ENCODE data around the gene RNF167.

RNF167 gene

DNA sequence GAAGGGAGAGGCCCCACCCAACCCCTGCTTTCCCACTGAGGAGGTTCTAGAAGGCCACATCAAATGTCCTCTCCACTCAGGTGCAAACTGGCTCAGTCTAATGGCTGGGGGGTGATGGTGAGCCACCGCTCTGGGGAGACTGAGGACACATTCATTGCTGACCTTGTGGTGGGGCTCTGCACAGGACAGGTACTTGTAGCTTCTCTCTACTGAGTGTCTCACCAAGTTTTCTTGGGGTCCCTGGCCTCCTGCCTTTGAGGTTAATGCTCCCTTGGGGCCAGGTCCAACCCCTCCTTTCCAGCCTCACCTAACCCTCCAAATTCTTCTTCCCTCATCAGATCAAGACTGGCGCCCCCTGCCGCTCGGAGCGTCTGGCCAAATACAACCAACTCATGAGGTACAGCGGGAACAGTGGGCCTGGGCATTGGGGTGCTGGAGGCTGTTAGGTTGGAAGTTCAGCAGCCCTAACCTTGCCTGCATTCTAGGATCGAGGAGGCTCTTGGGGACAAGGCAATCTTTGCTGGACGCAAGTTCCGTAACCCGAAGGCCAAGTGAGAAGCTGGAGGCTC lies 16.5 kb downstream of the RNF167 start:
- H3K4me3 ChIP-seq (ENCODE audit: low read depth, low read length) = no peak overlapping the region
- H2AFZ ChIP-seq (ENCODE audit: low read length, unreplicated experiment) = no peak overlapping the region
- H3K36me3 ChIP-seq (ENCODE audit: insufficient read depth, low read length) = 0 out of 2 replicates have a peak, but pooled peaks cover 4% of the 10 kb centered on the region
- H3K27ac ChIP-seq (ENCODE audit: low read depth, low read length) = no peak overlapping the region
- no peaks in the 10 kb centered on the region for H3K79me2 ChIP-seq (ENCODE audit: control insufficient read depth, insufficient read depth, low read length, unreplicated experiment)
- H3K4me1 ChIP-seq (ENCODE audit: control insufficient read depth, insufficient read depth, low read length, unreplicated experiment) = peaks cover 16% of the 10 kb centered on the region
- no peaks in the 10 kb centered on the region for H3K27me3 ChIP-seq (ENCODE audit: insufficient read depth, low read length)

DNA sequence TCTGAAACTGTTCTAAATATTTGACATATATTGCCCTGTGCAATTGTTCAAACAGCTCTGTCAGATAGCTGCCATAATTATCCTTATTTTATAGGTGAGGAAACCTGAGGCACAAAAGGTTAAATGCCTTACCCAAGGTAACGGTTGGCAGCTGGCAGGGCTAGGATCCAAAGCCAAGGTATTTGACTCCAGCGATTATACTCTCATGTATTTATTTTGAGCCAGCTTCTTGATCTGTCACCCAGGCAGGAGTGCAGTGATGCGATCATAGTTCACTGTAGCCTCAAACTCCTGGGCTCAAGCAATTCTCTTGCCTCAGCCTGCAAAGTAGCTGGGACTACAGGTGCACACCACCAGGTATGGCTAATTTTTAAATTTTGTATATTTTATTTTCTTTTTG lies 18.0 kb downstream of the RNF167 start:
- H2AFZ ChIP-seq (ENCODE audit: low read length, unreplicated experiment) = no peak overlapping the region
- H3K4me3 ChIP-seq (ENCODE audit: low read depth, low read length) = no peak overlapping the region
- H3K4me1 ChIP-seq (ENCODE audit: control insufficient read depth, insufficient read depth, low read length, unreplicated experiment) = peaks cover 12% of the 10 kb centered on the region
- no peaks in the 10 kb centered on the region for H3K27me3 ChIP-seq (ENCODE audit: insufficient read depth, low read length)
- H3K79me2 ChIP-seq (ENCODE audit: control insufficient read depth, insufficient read depth, low read length, unreplicated experiment) = no peaks in the 10 kb centered on the region
- H3K27ac ChIP-seq (ENCODE audit: low read depth, low read length) = no peak overlapping the region
- 0 out of 2 replicates have a peak, but pooled peaks cover 4% of the 10 kb centered on the region for H3K36me3 ChIP-seq (ENCODE audit: insufficient read depth, low read length)

DNA sequence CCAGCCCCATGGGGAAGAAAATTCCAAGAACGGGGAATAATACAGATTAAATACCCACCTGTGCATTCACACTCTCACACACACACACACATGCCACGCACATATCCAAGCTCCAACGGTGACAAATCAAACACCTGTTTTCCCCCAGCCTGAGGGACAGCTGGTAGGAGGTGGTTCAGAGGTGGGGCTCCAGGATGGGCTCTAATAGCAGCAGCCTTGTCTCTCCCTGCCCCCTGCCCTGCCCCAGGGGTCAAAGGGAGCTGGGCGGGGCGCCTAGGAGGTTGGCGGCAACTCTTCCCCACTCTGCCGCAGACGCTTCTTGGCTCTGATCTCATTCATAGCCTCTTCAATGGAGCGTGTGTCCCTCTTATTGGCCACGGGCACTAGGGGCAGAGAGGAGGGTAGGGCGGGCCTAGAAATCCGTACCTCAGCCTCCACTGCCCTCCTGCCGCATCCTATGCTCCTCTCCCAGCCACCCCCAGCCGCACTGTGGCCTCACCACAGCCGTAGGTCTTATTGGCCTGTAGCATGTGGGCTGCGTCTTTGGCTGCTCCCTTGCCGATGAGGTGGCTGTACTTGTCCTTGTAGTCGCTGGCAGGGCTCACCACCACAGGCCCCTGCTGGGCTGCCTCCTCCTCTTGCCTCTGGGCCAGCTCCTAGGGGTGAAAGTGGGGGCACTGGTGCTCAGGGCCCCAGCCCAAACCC lies 19.3 kb downstream of the RNF167 start:
- no peaks in the 10 kb centered on the region for H3K27me3 ChIP-seq (ENCODE audit: insufficient read depth, low read length)
- no peak overlapping the region for H3K4me3 ChIP-seq (ENCODE audit: low read depth, low read length)
- H3K36me3 ChIP-seq (ENCODE audit: insufficient read depth, low read length) = 0 out of 2 replicates have a peak, but pooled peaks cover 4% of the 10 kb centered on the region
- no peak overlapping the region for H3K27ac ChIP-seq (ENCODE audit: low read depth, low read length)
- no peak overlapping the region for H2AFZ ChIP-seq (ENCODE audit: low read length, unreplicated experiment)
- no peaks in the 10 kb centered on the region for H3K79me2 ChIP-seq (ENCODE audit: control insufficient read depth, insufficient read depth, low read length, unreplicated experiment)
- no peaks in the 10 kb centered on the region for H3K4me1 ChIP-seq (ENCODE audit: control insufficient read depth, insufficient read depth, low read length, unreplicated experiment)

DNA sequence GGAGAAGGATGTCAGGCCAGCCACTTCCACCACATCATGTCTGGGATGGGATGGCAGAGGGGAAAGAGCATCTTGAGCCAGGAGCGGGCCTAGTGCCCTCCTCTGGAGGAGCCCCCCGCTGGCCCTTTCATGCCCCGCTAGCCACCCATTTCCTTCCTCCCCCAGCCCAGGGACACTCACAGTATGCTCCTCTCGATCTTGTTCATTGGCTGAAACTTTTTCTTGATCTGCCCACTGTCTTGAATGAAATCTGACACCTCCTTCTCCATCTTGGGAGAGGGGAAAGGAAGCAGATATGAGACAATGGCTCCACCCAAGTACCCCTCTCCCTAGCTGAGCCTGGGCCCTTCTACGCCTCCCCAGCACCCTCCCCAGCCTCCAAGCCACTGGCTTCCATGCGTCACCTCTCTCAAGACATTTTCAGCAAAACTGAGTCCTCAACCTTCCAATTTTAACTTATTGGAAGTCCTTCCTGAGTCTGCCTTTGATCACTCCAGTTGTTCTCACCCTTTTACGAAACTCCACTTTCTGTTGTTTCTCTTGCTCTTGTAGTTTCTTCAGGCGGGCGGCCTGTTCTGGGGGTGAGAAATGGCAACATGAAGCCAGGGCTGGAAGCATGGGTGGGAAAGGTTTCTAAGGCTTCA lies 20.3 kb downstream of the RNF167 start:
- no peak overlapping the region for H2AFZ ChIP-seq (ENCODE audit: low read length, unreplicated experiment)
- peaks cover 4% of the 10 kb centered on the region for H3K79me2 ChIP-seq (ENCODE audit: control insufficient read depth, insufficient read depth, low read length, unreplicated experiment)
- H3K4me1 ChIP-seq (ENCODE audit: control insufficient read depth, insufficient read depth, low read length, unreplicated experiment) = no peaks in the 10 kb centered on the region
- no peak overlapping the region for H3K27ac ChIP-seq (ENCODE audit: low read depth, low read length)
- no peak overlapping the region for H3K4me3 ChIP-seq (ENCODE audit: low read depth, low read length)
- H3K27me3 ChIP-seq (ENCODE audit: insufficient read depth, low read length) = no peaks in the 10 kb centered on the region
- H3K36me3 ChIP-seq (ENCODE audit: insufficient read depth, low read length) = peaks cover 7% of the 10 kb centered on the region; the same call in 1 of the 2 replicates

DNA sequence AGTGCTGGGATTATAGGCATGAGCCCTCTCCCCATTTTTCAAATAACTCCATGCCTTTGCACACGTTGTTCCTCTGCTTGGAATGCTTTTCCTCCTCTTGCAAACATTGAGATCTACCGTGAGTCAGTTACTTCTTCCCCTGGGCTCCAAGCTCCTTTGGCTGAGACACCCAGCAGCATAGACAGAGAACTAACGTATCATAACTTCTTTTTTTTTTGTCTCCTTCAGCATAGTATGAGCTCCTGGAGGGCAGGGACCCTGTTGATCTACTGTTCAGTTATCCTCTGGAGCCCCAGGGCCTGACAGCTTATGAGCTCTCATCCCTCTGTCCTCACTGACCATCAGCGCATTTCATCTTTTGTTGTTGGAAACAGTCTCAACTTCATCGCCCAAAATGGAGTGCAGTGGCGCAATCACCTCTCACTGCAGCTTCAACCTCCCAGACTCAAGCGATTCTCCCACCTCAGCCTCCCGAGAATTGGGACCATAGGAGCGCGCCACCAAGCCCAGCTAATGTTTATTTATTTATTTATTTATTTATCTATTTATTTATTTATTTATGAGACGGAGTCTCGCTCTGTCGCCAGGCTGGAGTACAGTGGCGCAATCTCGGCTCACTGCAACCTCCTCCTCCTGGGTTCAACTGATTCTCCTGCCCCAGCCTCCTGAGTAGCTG lies 25.4 kb downstream of the RNF167 start:
- no peak overlapping the region for H3K4me3 ChIP-seq (ENCODE audit: low read depth, low read length)
- H3K4me1 ChIP-seq (ENCODE audit: control insufficient read depth, insufficient read depth, low read length, unreplicated experiment) = peaks cover 14% of the 10 kb centered on the region
- peaks cover 29% of the 10 kb centered on the region for H3K79me2 ChIP-seq (ENCODE audit: control insufficient read depth, insufficient read depth, low read length, unreplicated experiment)
- H2AFZ ChIP-seq (ENCODE audit: low read length, unreplicated experiment) = no peak overlapping the region
- H3K27me3 ChIP-seq (ENCODE audit: insufficient read depth, low read length) = no peaks in the 10 kb centered on the region
- peak overlapping the region; percentile 97; the same call in 1 of the 2 replicates for H3K27ac ChIP-seq (ENCODE audit: low read depth, low read length)
- peaks cover 13% of the 10 kb centered on the region for H3K36me3 ChIP-seq (ENCODE audit: insufficient read depth, low read length)

DNA sequence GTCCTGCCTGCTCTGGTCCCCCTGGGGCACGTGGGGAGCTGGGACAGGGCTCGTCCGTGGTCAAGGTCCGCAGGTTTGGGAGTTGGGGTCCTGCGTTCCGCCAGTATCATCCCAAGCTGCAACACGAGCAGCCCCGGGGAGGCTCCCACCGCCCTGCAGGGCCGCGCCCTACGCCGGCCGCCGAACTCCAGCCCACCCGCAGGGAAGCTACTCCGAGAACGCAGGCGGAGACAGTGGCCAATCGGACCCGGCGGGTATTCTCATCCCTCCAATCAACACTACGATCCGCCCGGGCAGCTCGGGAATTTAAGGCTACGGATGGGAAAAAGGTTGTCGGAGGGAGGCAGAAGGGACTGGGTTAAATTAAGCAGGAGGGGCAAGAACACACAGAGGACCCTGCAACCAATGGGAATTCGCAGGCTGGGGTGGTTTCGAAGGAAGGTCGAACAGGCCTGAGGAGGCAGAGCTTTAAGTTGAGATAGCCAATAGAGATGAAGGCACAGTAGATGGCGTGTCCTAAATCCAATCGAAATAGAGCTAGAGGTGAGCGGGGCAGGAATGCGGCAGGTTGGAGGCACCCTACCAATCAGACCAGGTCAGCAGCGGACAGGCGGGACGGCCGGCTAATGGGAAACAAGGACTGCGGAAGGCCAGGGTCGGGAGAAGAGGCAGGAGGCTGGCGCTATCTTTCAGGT lies 26.9 kb downstream of the RNF167 start:
- Histone ChIP-seq H3K27ac (ENCODE audit: low read depth, low read length) (peak overlapping the region; percentile 97), H3K27me3 (ENCODE audit: insufficient read depth, low read length) (no peaks in the 10 kb centered on the region), H3K79me2 (ENCODE audit: control insufficient read depth, insufficient read depth, low read length, unreplicated experiment) (peaks cover 31% of the 10 kb centered on the region), H3K36me3 (ENCODE audit: insufficient read depth, low read length) (peaks cover 17% of the 10 kb centered on the region), H3K4me3 (ENCODE audit: low read depth, low read length) (peak overlapping the region; percentile 89), H3K4me1 (ENCODE audit: control insufficient read depth, insufficient read depth, low read length, unreplicated experiment) (peaks cover 22% of the 10 kb centered on the region), H2AFZ (ENCODE audit: low read length, unreplicated experiment) (no peak overlapping the region)

DNA sequence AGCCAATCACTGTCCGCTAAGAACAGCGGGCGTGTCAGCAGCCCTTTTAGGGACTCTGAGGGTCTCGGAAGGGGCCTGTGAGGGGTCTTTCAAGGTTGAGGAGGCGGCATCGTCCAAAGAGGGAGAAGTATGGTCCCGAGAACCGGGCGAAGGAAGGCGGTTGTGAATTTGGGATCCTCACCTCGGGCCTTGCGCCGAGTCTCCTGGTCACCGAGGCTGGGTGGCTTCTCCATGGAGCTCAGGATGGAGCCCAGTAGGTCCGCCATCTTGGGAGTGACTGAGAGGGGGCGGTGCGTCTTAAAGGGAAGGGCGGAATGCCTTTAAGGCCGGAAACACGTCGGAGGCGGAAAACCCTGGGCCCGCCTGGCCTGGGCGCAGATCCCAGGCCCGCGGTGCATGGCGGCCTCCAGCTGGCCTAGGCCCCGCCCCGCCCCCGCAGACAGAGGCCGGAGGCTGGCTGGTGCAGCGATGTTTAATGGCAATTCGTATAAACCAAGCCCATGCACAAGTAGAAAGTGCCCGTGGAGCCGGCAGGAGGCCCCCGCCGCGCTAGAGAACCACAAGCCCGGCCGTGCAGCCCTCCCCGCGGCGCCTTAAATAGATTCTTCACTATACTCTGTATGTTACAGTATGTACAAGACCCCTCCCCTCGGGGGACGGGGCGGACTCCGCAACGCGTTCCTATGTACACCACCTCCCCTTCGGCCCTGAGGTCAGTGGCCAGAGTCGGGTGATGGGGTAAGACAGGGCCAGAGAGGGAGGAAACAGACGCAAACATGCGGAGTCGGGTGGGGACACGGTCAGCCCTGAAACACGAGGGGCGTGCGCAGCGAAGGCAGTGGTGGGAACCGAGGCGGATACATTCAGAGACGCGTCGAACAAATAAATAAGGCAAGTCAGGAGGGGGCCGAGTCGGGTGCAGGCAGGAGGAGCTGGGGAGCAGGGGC lies 27.7 kb downstream of the RNF167 start, which contains the start of gene SPAG7:
Gene SPAG7 (minus strand): TSS at position 279 of the 947 bp plus-strand sequence. CDS start 13 bp downstream, at position 266.
- peak within 1 kb of the TSS; percentile 97 for H3K27ac ChIP-seq (ENCODE audit: low read depth, low read length)
- H2AFZ ChIP-seq (ENCODE audit: low read length, unreplicated experiment) = no peak within 1 kb of the TSS
- H3K4me3 ChIP-seq (ENCODE audit: low read depth, low read length) = peak within 1 kb of the TSS; percentile 89
- peaks cover 22% of the 10 kb centered on the region for H3K4me1 ChIP-seq (ENCODE audit: control insufficient read depth, insufficient read depth, low read length, unreplicated experiment)
- H3K36me3 ChIP-seq (ENCODE audit: insufficient read depth, low read length) = peaks cover 17% of the 10 kb centered on the region
- no peaks in the 10 kb centered on the region for H3K27me3 ChIP-seq (ENCODE audit: insufficient read depth, low read length)
- H3K79me2 ChIP-seq (ENCODE audit: control insufficient read depth, insufficient read depth, low read length, unreplicated experiment) = peaks cover 31% of the 10 kb centered on the region

DNA sequence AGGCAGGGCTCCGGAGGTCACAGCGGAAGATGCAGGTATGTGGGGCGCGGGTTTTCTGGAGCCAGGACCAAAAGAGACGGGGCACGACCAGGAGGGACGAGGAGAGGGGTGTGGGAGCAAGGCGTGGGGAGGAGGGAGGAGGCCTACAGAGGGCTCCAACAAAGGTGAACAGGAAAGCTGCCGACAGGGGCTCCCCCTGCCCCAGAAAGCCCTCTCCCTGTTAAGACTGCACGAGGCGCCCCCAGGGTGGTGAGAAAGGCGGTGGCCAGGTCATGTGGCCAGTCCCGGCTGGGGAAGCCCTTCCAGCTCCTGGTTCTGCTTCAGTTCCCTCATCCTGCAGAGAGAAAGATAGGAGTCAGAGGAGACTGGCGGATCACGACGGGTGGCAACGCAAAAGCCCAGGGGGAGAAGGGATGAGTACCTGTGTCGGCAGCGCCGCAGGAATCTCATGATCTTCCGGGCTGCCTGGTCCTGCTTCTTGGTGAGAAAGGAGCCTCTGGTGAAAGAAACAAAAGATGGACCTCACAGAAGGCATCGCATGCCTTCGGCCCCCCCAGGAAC lies 28.5 kb downstream of the RNF167 start:
- peak overlapping the region; percentile 97 for H3K27ac ChIP-seq (ENCODE audit: low read depth, low read length)

DNA sequence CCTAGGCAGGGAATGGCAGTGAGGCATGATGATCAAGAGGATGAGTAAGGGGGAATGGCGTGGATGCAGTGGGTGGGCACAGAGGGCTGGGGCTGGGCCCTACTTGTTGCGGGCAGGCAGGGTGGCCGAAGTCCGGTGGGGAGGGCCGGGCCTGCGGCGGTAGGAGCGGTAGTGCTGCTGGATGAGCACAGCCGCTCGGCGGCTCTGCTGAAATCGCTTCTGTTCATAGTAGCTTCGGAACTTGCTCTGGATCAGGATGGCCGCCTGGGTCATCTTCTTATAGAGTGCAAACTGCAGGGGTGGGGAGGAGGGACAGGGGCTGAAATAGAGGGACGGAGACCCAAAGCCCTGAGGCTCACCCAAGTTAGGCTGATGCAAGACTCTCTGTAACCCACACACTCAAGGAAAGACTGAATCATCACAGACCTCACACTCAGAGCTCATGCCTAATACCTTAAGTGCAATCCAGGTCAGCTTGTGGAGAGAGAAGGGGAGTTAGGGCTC lies 29.0 kb downstream of the RNF167 start:
- Histone ChIP-seq H3K4me3 (ENCODE audit: low read depth, low read length) (peak overlapping the region; percentile 89), H3K4me1 (ENCODE audit: control insufficient read depth, insufficient read depth, low read length, unreplicated experiment) (peaks cover 22% of the 10 kb centered on the region), H3K79me2 (ENCODE audit: control insufficient read depth, insufficient read depth, low read length, unreplicated experiment) (peaks cover 31% of the 10 kb centered on the region), H2AFZ (ENCODE audit: low read length, unreplicated experiment) (no peak overlapping the region), H3K27ac (ENCODE audit: low read depth, low read length) (peak overlapping the region; percentile 97), H3K27me3 (ENCODE audit: insufficient read depth, low read length) (no peaks in the 10 kb centered on the region), H3K36me3 (ENCODE audit: insufficient read depth, low read length) (peaks cover 17% of the 10 kb centered on the region)

More for the DNA sequence above, 28.5 kb downstream of the RNF167 start:
- Histone ChIP-seq H3K4me3 (ENCODE audit: low read depth, low read length) (peak overlapping the region; percentile 89), H2AFZ (ENCODE audit: low read length, unreplicated experiment) (no peak overlapping the region), H3K79me2 (ENCODE audit: control insufficient read depth, insufficient read depth, low read length, unreplicated experiment) (peaks cover 31% of the 10 kb centered on the region), H3K27me3 (ENCODE audit: insufficient read depth, low read length) (no peaks in the 10 kb centered on the region), H3K36me3 (ENCODE audit: insufficient read depth, low read length) (peaks cover 17% of the 10 kb centered on the region), H3K4me1 (ENCODE audit: control insufficient read depth, insufficient read depth, low read length, unreplicated experiment) (peaks cover 22% of the 10 kb centered on the region)

All from ACC112 (cell line).